Dedifferentiated amniotic fluid mesenchymal stem cell (primary cell): ENCODE data around the gene GAGE12F.
"Not testable (repeated sequence)": the region's sequence is repeated elsewhere in the genome, so short reads cannot be mapped to it uniquely, and the experiment has no call there.

Source experiments
- DNase-seq: peaks from one replicate; pipeline ENCODE4 v3.0.0-alpha.2; 2016; ENCODE audit errors: extremely low spot score

Gene GAGE12F, protein sequence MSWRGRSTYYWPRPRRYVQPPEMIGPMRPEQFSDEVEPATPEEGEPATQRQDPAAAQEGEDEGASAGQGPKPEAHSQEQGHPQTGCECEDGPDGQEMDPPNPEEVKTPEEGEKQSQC

DNA sequence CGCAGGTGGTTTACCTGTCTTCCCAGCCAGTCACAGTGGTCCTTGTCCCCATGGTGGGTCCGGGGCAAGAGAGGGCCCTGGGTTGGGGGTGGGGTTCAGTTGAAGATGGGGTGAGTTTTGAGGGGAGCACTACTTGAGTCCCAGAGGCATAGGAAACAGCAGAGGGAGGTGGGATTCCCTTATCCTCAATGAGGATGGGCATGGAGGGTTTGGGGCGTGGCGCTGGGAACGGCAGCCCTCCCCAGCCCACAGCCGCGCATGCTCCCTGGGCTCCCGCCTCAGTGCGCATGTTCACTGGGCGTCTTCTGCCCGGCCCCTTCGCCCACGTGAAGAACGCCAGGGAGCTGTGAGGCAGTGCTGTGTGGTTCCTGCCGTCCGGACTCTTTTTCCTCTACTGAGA lies at the start of gene GAGE12F:
GAGE12F (plus strand) TSS at position 301 of the 400 bp plus-strand sequence. CDS start 1,155 bp downstream, outside the sequence.
- DNase-seq, result not testable (repeated sequence)

DNA sequence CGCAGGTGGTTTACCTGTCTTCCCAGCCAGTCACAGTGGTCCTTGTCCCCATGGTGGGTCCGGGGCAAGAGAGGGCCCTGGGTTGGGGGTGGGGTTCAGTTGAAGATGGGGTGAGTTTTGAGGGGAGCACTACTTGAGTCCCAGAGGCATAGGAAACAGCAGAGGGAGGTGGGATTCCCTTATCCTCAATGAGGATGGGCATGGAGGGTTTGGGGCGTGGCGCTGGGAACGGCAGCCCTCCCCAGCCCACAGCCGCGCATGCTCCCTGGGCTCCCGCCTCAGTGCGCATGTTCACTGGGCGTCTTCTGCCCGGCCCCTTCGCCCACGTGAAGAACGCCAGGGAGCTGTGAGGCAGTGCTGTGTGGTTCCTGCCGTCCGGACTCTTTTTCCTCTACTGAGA lies 28.8 kb upstream of the GAGE12F start, which contains the start of gene GAGE12C:
GAGE12C (plus strand) TSS at position 301 of the 400 bp plus-strand sequence. CDS start 1,155 bp downstream, outside the sequence.
- DNase-seq, result not testable (repeated sequence)

DNA sequence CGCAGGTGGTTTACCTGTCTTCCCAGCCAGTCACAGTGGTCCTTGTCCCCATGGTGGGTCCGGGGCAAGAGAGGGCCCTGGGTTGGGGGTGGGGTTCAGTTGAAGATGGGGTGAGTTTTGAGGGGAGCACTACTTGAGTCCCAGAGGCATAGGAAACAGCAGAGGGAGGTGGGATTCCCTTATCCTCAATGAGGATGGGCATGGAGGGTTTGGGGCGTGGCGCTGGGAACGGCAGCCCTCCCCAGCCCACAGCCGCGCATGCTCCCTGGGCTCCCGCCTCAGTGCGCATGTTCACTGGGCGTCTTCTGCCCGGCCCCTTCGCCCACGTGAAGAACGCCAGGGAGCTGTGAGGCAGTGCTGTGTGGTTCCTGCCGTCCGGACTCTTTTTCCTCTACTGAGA lies 19.2 kb upstream of the GAGE12F start, which contains the start of gene GAGE12D:
GAGE12D (plus strand) TSS at position 301 of the 400 bp plus-strand sequence. CDS start 1,155 bp downstream, outside the sequence.
- DNase-seq, result not testable (repeated sequence)

DNA sequence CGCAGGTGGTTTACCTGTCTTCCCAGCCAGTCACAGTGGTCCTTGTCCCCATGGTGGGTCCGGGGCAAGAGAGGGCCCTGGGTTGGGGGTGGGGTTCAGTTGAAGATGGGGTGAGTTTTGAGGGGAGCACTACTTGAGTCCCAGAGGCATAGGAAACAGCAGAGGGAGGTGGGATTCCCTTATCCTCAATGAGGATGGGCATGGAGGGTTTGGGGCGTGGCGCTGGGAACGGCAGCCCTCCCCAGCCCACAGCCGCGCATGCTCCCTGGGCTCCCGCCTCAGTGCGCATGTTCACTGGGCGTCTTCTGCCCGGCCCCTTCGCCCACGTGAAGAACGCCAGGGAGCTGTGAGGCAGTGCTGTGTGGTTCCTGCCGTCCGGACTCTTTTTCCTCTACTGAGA lies 9.7 kb upstream of the GAGE12F start, which contains the start of gene GAGE12E:
GAGE12E (plus strand) TSS at position 301 of the 400 bp plus-strand sequence. CDS start 1,155 bp downstream, outside the sequence.
- DNase-seq, result not testable (repeated sequence)

DNA sequence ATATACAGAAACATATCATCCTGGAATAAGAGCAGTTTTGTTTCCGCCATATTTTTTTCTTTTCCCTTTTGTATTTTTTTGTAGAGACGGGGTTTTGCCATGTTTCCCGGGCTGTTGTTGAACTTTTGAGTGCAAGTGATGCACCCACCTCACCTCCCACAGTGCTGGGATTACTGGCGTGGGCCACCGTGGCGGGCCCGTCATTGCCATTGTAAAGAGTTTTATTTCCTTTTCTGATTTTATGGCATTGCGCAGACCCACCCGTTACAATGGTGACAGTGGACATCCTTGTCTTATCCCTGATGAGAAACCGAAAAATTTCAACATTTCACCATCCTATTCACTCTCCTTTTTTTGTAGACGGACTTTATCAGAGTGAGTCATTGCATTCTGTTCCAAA lies 8.1 kb downstream of the GAGE12F start:
- not testable (repeated sequence) for DNase-seq

DNA sequence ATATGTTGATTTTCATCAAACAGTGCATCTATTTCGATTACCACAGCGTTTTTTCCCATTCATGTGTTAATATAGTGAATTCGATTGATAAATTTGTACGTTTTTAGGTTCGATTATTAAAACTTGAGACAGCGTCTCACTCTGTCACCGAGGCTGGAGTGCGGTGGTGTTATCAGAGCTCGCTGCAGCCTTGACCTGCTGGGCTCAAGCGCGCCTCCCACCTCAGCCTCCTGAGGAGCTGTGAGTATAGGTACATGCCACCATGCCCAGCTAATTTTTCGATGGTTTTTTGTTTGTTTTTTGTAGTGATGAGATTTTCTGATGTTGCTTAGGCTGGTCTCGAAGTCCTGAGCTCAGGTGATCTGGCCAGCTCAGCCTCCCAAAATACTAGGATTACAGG lies 8.5 kb downstream of the GAGE12F start:
- not testable (repeated sequence) for DNase-seq

DNA sequence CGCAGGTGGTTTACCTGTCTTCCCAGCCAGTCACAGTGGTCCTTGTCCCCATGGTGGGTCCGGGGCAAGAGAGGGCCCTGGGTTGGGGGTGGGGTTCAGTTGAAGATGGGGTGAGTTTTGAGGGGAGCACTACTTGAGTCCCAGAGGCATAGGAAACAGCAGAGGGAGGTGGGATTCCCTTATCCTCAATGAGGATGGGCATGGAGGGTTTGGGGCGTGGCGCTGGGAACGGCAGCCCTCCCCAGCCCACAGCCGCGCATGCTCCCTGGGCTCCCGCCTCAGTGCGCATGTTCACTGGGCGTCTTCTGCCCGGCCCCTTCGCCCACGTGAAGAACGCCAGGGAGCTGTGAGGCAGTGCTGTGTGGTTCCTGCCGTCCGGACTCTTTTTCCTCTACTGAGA lies 9.5 kb downstream of the GAGE12F start, which contains the start of gene GAGE12G:
GAGE12G (plus strand) TSS at position 301 of the 400 bp plus-strand sequence. CDS start 1,155 bp downstream, outside the sequence.
- not testable (repeated sequence) for DNase-seq

DNA sequence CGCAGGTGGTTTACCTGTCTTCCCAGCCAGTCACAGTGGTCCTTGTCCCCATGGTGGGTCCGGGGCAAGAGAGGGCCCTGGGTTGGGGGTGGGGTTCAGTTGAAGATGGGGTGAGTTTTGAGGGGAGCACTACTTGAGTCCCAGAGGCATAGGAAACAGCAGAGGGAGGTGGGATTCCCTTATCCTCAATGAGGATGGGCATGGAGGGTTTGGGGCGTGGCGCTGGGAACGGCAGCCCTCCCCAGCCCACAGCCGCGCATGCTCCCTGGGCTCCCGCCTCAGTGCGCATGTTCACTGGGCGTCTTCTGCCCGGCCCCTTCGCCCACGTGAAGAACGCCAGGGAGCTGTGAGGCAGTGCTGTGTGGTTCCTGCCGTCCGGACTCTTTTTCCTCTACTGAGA lies 19.0 kb downstream of the GAGE12F start, which contains the start of gene GAGE12H:
GAGE12H (plus strand) TSS at position 301 of the 400 bp plus-strand sequence. CDS start 1,155 bp downstream, outside the sequence.
- DNase-seq, result not testable (repeated sequence)

DNA sequence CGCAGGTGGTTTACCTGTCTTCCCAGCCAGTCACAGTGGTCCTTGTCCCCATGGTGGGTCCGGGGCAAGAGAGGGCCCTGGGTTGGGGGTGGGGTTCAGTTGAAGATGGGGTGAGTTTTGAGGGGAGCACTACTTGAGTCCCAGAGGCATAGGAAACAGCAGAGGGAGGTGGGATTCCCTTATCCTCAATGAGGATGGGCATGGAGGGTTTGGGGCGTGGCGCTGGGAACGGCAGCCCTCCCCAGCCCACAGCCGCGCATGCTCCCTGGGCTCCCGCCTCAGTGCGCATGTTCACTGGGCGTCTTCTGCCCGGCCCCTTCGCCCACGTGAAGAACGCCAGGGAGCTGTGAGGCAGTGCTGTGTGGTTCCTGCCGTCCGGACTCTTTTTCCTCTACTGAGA lies 28.6 kb downstream of the GAGE12F start, which contains the start of gene GAGE2A:
GAGE2A (plus strand) TSS at position 301 of the 400 bp plus-strand sequence. CDS start 1,155 bp downstream, outside the sequence.
- not testable (repeated sequence) for DNase-seq

DNA sequence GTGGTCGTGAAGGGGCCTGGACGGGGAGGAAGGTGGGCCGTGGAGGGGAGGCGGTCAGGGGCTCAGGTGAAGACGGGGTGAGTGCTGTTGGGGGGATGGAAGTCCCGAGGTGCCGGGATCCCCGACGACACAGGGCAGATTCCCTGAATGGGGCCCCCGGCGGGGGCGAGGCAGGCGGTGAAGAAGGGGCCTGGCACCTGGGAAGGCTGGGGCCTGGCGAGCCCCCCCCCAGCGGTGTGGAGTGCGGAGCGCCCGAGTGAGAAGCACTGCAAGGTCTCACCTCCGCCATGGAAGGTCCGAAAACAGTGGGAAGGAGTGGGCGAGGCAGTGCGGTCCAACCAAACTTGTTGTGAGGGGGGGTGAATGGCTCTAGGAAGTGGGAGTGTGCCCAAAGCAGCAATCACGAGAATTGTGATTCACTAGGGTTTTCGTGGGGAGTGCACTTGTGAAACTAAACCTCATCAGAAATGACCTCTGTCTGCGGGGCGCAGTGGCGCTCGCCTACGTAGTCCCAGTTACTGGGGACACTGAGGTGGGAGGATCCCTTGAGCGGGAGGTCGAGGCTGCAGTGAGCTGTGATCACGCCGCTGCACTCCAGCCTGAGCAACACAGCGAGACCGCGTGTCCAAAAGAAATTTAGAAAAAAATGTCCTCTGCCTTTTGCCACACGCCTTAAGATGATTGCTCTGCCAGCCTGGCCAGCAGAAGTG lies 29.3 kb downstream of the GAGE12F start:
- DNase-seq, result not testable (repeated sequence)

DNA sequence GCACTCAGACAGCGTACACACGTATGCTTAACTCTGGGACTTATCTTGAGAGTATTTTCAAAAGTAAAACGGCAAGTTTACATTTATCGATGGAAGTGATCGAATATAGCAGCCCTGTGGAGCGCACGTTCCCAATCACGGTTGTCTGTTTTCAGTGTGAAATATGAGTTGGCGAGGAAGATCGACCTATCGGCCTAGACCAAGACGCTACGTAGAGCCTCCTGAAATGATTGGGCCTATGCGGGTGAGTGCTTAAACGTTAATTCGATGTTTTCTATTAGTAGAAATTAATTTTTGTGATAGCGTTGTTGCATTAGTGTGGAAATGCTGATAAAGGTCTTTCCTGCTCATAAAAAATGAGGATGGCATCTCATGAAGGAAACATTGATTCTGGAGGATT lies 29.8 kb downstream of the GAGE12F start:
- DNase-seq, result not testable (repeated sequence)

DNA sequence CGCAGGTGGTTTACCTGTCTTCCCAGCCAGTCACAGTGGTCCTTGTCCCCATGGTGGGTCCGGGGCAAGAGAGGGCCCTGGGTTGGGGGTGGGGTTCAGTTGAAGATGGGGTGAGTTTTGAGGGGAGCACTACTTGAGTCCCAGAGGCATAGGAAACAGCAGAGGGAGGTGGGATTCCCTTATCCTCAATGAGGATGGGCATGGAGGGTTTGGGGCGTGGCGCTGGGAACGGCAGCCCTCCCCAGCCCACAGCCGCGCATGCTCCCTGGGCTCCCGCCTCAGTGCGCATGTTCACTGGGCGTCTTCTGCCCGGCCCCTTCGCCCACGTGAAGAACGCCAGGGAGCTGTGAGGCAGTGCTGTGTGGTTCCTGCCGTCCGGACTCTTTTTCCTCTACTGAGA lies 38.1 kb downstream of the GAGE12F start, which contains the start of gene GAGE1:
GAGE1 (plus strand) TSS at position 301 of the 400 bp plus-strand sequence. CDS start 1,155 bp downstream, outside the sequence.
- DNase-seq, result not testable (repeated sequence)

DNA sequence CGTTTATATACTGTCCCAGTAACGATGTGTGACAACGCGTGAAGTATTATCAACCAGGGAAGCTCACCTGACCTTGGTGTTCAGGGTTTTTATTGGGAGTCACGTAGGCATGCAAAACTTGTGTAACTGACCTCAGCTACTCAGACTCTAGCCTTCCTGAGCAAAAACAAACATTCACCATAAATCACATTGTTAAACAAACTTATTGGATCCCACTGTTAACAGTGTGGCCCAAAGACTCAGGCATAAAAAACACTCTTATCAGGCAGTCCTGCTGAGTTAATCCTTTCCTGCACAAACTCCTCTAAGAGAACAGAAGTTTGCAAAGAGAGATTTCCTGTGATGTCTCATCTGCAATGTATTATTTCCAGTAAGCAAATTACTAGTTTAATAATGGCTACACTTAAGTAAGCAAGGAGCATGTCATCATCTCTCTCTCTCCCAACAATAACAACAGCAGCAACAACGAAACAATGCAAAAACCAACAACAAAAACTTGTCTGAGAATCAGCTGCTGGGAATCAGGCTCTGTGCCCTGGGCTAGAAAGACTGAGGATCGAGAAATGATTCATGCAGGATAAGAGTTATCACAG lies 50.2 kb downstream of the GAGE12F start:
- DNase-seq, result no peak
